ENCODE data around the gene CDON.

The CDON gene

GRCh38 chr11:125925247-125925740, 137.4 kb downstream of the CDON start:
- in situ Hi-C loops (cut with HindIII; ENCODE audit: low sequenced_read_pairs) = no loop called here
- DNase-seq (ENCODE audit: low read depth) = no peak
- TF ChIP-seq, protein P1, sequence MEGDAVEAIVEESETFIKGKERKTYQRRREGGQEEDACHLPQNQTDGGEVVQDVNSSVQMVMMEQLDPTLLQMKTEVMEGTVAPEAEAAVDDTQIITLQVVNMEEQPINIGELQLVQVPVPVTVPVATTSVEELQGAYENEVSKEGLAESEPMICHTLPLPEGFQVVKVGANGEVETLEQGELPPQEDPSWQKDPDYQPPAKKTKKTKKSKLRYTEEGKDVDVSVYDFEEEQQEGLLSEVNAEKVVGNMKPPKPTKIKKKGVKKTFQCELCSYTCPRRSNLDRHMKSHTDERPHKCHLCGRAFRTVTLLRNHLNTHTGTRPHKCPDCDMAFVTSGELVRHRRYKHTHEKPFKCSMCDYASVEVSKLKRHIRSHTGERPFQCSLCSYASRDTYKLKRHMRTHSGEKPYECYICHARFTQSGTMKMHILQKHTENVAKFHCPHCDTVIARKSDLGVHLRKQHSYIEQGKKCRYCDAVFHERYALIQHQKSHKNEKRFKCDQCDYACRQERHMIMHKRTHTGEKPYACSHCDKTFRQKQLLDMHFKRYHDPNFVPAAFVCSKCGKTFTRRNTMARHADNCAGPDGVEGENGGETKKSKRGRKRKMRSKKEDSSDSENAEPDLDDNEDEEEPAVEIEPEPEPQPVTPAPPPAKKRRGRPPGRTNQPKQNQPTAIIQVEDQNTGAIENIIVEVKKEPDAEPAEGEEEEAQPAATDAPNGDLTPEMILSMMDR (IDR thresholded peaks at IDR 0.05; ENCODE audit: low read depth, low read length, missing control alignments) = no peak
- H3K4me3 ChIP-seq (ENCODE audit: low read depth, low read length) = no peak overlapping the region

DNA sequence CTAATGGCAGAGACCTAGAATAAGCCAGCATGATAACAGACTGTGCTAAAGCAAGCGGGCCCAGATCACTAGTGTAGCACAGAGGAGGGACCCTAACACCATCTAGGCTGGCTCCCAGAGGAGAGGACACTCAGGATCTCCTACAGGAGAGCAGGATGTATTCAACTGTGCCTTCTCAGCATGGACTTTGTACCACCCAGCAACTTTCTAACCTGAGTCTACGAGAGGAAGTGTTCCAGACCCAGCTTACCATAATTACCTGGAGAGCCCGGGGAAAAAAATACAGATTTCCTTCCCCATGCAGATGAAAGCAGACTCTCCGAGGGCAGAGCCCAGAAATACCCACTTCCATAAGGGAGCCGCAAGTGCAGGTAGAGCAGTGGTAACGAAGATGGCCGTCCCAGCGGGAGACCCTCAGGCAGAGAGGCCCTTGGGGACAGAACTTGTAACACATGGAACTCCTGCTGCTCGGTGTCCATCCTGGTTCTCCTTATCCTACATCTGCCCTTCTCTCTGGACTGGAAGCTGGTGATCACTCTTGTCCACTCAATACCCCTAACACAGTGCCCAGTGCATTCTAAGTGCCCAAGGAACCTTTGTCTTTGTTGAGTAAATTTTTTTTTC, 138.2 kb downstream of the CDON start:
- no peak for DNase-seq (ENCODE audit: low read depth)
- no peak overlapping the region for H3K4me3 ChIP-seq (ENCODE audit: low read depth, low read length)
- TF ChIP-seq, protein P1 (IDR thresholded peaks at IDR 0.05; ENCODE audit: low read depth, low read length, missing control alignments) = no peak
- in situ Hi-C loops (cut with HindIII; ENCODE audit: low sequenced_read_pairs) = loop anchor here (5.0 kb wide), 1 partner anchor 278 kb away; no protein-coding TSS in a partner anchor

GRCh38 chr11:125923633-125924032, 139.0 kb downstream of the CDON start:
- TF ChIP-seq, protein P1 (IDR thresholded peaks at IDR 0.05; ENCODE audit: low read depth, low read length, missing control alignments) = no peak
- no peak overlapping the region for H3K4me3 ChIP-seq (ENCODE audit: low read depth, low read length)
- no peak for DNase-seq (ENCODE audit: low read depth)
- in situ Hi-C loops (cut with HindIII; ENCODE audit: low sequenced_read_pairs) = loop anchor here (5.0 kb wide), 1 partner anchor 279 kb away; no protein-coding TSS in a partner anchor

- TF ChIP-seq, protein P1 (IDR thresholded peaks at IDR 0.05; ENCODE audit: low read depth, low read length, missing control alignments) = peak; percentile 90
- in situ Hi-C loops (cut with HindIII; ENCODE audit: low sequenced_read_pairs) = loop anchor here (5.0 kb wide), 1 partner anchor 279 kb away; no protein-coding TSS in a partner anchor
- H3K4me3 ChIP-seq (ENCODE audit: low read depth, low read length) = no peak overlapping the region
- peak; percentile 41 for DNase-seq (ENCODE audit: low read depth)
Measured at GRCh38 chr11:125923012-125923579, 139.6 kb downstream of the CDON start.

GRCh38 chr11:125922156-125922555, 140.5 kb downstream of the CDON start:
- TF ChIP-seq, protein P1 (IDR thresholded peaks at IDR 0.05; ENCODE audit: low read depth, low read length, missing control alignments) = no peak
- DNase-seq (ENCODE audit: low read depth) = no peak
- in situ Hi-C loops (cut with HindIII; ENCODE audit: low sequenced_read_pairs) = loop anchor here (5.0 kb wide), 1 partner anchor 280 kb away; no protein-coding TSS in a partner anchor
- no peak overlapping the region for H3K4me3 ChIP-seq (ENCODE audit: low read depth, low read length)

GRCh38 chr11:125921042-125921441, 141.6 kb downstream of the CDON start:
- DNase-seq (ENCODE audit: low read depth) = no peak
- H3K4me3 ChIP-seq (ENCODE audit: low read depth, low read length) = no peak overlapping the region
- TF ChIP-seq, protein P1 (IDR thresholded peaks at IDR 0.05; ENCODE audit: low read depth, low read length, missing control alignments) = no peak
- in situ Hi-C loops (cut with HindIII; ENCODE audit: low sequenced_read_pairs) = loop anchor here (5.0 kb wide), 1 partner anchor 281 kb away; no protein-coding TSS in a partner anchor
